ENCODE data around the gene CACNB2. TPM values are rescaled to one million over a fixed set of nuclear protein-coding genes. Genes with fewer than 3 reads are reported as not detected.

Gene CACNB2
- total RNA-seq, 1 experiment from 2014 or later = 34.1 TPM

DNA sequence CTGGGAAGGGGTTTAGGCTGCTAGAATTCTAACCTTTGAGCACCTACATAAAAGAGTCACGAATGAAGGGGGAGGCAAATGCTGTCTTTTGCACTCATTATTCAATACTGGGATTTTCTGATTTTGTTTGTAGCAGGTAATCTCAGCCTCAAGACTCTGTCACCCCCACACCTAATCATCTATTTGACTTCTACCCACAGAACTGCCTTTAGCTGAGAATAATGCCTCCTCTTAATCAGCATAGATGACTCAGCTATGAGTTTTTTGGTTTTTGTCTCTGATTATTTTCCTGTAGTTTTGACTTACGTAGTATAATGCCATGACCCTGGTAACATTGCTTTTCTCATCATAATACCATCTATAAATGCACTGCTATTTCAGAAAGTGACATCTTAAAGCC, 42.7 kb upstream of the CACNB2 start:
- DNase-seq (ENCODE audit: low spot score) = no peak
- no peaks in the 10 kb centered on the region for H3K27me3 ChIP-seq (replicated peaks; ENCODE audit: insufficient read depth, low read depth, low read length, poor library complexity)
- BruUV-seq (replicated peaks) = no TSS peak
- H3K36me3 ChIP-seq (ENCODE audit: insufficient read depth, low read length, poor library complexity, severe bottlenecking) = no peaks in the 10 kb centered on the region
- CTCF ChIA-PET = no interaction called here
- no peaks in the 10 kb centered on the region for H3K4me1 ChIP-seq (ENCODE audit: insufficient read depth, low read length, poor library complexity, severe bottlenecking)
- H3K27ac ChIP-seq (ENCODE audit: low read depth, low read length, poor library complexity, severe bottlenecking) = no peak overlapping the region
- intact Hi-C loops (cut with micrococcal nuclease; ENCODE audit: unreplicated experiment) = no loop called here
- H3K4me3 ChIP-seq (ENCODE audit: low read depth, low read length, poor library complexity, severe bottlenecking) = no peak overlapping the region
- POLR2A ChIA-PET (ENCODE audit: low non-redundant PET) = interaction anchor here (0.6 kb wide), 1 partner anchor 123 kb away, joined by 3 read pairs; no protein-coding TSS in a partner anchor
- no peaks in the 10 kb centered on the region for H3K9me3 ChIP-seq (ENCODE audit: low read depth, low read length, poor library complexity, severe bottlenecking)
- no peak for TF ChIP-seq EZH2 (IDR thresholded peaks at IDR 0.05; ENCODE audit: borderline replicate concordance, low read depth, low read length, poor library complexity, severe bottlenecking)

DNA sequence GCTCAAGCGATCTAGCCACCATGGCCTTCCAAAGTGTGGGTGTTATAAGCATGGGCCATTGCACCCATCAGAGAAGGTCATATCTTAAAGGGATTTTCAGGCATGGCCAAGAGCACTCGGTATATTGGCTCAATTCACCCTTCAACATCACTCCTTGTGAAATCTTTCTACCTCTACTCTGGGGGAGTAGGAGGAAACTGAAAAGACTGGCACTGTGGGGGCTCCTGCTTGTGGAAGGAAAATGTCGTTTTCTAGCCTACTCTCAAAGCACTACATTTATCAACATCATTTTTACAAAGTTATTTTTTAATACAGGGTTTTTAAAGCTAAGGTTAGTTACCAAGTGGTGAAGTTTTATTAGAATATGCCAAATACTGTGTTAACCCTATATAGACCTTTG, 42.0 kb upstream of the CACNB2 start:
- TF ChIP-seq, protein P1, sequence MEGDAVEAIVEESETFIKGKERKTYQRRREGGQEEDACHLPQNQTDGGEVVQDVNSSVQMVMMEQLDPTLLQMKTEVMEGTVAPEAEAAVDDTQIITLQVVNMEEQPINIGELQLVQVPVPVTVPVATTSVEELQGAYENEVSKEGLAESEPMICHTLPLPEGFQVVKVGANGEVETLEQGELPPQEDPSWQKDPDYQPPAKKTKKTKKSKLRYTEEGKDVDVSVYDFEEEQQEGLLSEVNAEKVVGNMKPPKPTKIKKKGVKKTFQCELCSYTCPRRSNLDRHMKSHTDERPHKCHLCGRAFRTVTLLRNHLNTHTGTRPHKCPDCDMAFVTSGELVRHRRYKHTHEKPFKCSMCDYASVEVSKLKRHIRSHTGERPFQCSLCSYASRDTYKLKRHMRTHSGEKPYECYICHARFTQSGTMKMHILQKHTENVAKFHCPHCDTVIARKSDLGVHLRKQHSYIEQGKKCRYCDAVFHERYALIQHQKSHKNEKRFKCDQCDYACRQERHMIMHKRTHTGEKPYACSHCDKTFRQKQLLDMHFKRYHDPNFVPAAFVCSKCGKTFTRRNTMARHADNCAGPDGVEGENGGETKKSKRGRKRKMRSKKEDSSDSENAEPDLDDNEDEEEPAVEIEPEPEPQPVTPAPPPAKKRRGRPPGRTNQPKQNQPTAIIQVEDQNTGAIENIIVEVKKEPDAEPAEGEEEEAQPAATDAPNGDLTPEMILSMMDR (conservative IDR thresholded peaks at IDR 0.05; ENCODE audit: low read depth, low read length) = no peak
- no peak for TF ChIP-seq EZH2 (IDR thresholded peaks at IDR 0.05; ENCODE audit: borderline replicate concordance, low read depth, low read length, poor library complexity, severe bottlenecking)
- no TSS peak for BruUV-seq (replicated peaks)
- Histone ChIP-seq H3K4me3 (ENCODE audit: low read depth, low read length, poor library complexity, severe bottlenecking) (no peak overlapping the region), H3K36me3 (ENCODE audit: insufficient read depth, low read length, poor library complexity, severe bottlenecking) (no peaks in the 10 kb centered on the region), H3K27ac (ENCODE audit: low read depth, low read length, poor library complexity, severe bottlenecking) (no peak overlapping the region), H3K4me1 (ENCODE audit: insufficient read depth, low read length, poor library complexity, severe bottlenecking) (no peaks in the 10 kb centered on the region), H3K9me3 (ENCODE audit: low read depth, low read length, poor library complexity, severe bottlenecking) (no peaks in the 10 kb centered on the region), H3K27me3 (replicated peaks; ENCODE audit: insufficient read depth, low read depth, low read length, poor library complexity) (no peaks in the 10 kb centered on the region)
- ChIA-PET CTCF (no interaction called here), POLR2A (ENCODE audit: low non-redundant PET) (no interaction called here)
- intact Hi-C loops (cut with micrococcal nuclease; ENCODE audit: unreplicated experiment) = no loop called here
- no peak for DNase-seq (ENCODE audit: low spot score)

DNA sequence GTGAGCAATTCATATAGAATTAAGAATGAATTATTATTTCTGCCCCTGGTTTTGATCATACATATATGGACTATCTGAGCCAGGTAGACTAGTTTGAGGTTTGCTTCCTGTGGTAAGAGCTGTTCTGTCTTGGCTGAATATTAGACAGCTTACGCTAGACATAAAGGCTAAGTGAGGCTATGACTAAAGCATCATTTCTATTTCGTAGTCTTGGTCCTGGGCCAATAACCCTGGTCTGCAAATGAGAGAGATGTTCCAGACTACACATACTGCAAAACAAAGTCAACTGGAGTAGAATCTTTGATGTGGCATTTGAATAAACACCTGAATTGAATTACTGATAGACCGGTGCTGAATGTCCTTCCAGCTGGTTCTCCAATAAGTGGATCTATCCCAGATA, 40.8 kb upstream of the CACNB2 start:
- no TSS peak for BruUV-seq (replicated peaks)
- H3K9me3 ChIP-seq (ENCODE audit: low read depth, low read length, poor library complexity, severe bottlenecking) = no peaks in the 10 kb centered on the region
- TF ChIP-seq, protein P1 (conservative IDR thresholded peaks at IDR 0.05; ENCODE audit: low read depth, low read length) = no peak
- TF ChIP-seq EZH2 (IDR thresholded peaks at IDR 0.05; ENCODE audit: borderline replicate concordance, low read depth, low read length, poor library complexity, severe bottlenecking) = no peak
- intact Hi-C loops (cut with micrococcal nuclease; ENCODE audit: unreplicated experiment) = no loop called here
- no peaks in the 10 kb centered on the region for H3K27me3 ChIP-seq (replicated peaks; ENCODE audit: insufficient read depth, low read depth, low read length, poor library complexity)
- peaks cover 4% of the 10 kb centered on the region for H3K4me1 ChIP-seq (ENCODE audit: insufficient read depth, low read length, poor library complexity, severe bottlenecking)
- H3K4me3 ChIP-seq (ENCODE audit: low read depth, low read length, poor library complexity, severe bottlenecking) = no peak overlapping the region
- ChIA-PET POLR2A (ENCODE audit: low non-redundant PET) (no interaction called here), CTCF (no interaction called here)
- no peak for DNase-seq (ENCODE audit: low spot score)
- H3K36me3 ChIP-seq (ENCODE audit: insufficient read depth, low read length, poor library complexity, severe bottlenecking) = no peaks in the 10 kb centered on the region
- no peak overlapping the region for H3K27ac ChIP-seq (ENCODE audit: low read depth, low read length, poor library complexity, severe bottlenecking)

DNA sequence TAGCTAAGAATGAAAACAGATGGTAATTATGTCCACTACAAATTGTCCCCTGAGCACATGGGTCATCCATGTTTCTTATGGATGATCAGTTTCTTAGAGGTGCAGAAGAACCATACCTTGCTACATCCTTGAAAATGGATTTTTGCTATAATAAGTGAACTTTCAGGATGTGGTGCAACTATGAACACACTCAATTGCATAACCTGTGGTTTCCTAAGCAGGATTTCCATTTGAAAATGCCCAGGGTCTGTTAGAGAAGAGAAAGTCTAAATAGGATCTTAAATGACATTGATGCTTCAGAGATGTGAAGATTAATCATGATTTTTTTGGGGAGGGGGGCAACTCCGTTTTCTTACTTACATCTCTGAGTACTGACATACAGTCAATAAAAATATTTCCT, 39.6 kb upstream of the CACNB2 start:
- no peaks in the 10 kb centered on the region for H3K9me3 ChIP-seq (ENCODE audit: low read depth, low read length, poor library complexity, severe bottlenecking)
- BruUV-seq (replicated peaks) = no TSS peak
- no peak overlapping the region for H3K27ac ChIP-seq (ENCODE audit: low read depth, low read length, poor library complexity, severe bottlenecking)
- no peak overlapping the region for H3K4me3 ChIP-seq (ENCODE audit: low read depth, low read length, poor library complexity, severe bottlenecking)
- ChIA-PET CTCF (no interaction called here), POLR2A (ENCODE audit: low non-redundant PET) (no interaction called here)
- no peak for DNase-seq (ENCODE audit: low spot score)
- intact Hi-C loops (cut with micrococcal nuclease; ENCODE audit: unreplicated experiment) = no loop called here
- H3K4me1 ChIP-seq (ENCODE audit: insufficient read depth, low read length, poor library complexity, severe bottlenecking) = peaks cover 4% of the 10 kb centered on the region
- H3K36me3 ChIP-seq (ENCODE audit: insufficient read depth, low read length, poor library complexity, severe bottlenecking) = no peaks in the 10 kb centered on the region
- TF ChIP-seq EZH2 (IDR thresholded peaks at IDR 0.05; ENCODE audit: borderline replicate concordance, low read depth, low read length, poor library complexity, severe bottlenecking) = no peak
- TF ChIP-seq, protein P1 (conservative IDR thresholded peaks at IDR 0.05; ENCODE audit: low read depth, low read length) = no peak
- no peaks in the 10 kb centered on the region for H3K27me3 ChIP-seq (replicated peaks; ENCODE audit: insufficient read depth, low read depth, low read length, poor library complexity)
